NCI-H345 treated with DMSO at 0.1 percent for 48 hours (cell line): ENCODE results near the gene ZNF672.
"Not testable (repeated sequence)": the region's sequence is repeated elsewhere in the genome, so short reads cannot be mapped to it uniquely, and the experiment has no call there.

Source experiments
- DNase-seq: peaks from one replicate; lab custom pipeline; 2025; ENCODE audit not compliant: unreplicated experiment; lab: John Stamatoyannopoulos, UW

The ZNF672 gene

DNA sequence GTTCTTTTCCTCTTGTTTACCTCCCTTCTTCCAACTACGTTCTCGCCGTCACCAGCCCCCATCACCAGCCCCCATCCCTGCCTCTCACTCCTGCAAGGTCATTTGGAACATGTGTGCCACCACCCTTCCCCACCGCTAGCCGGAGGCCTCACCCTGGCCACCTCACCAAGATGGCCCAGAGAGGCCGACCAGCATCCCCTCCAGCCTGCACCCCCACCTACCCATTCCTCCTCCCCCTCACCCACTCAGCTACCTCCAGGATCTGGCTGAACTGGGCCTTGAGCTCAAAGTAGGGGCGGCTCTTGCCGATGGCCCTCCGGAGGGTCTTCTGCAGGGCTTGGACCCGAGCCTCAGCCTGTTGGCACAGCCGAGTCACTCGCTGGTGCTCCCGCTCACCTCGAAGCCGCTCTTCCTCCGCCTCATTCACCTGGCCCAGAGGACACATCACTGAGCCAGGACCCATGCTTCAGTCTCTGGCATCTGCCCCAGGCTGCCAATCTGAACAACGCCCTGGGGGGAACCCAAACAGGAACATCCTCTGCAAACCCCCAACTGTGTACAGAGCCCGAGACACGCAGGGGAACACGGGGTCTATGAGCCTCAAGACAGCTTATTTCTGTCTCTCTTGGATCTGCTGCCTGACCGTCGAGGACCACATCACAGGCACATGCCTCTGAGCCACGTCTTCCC, 25.1 kb upstream of the ZNF672 start:
- no peak for DNase-seq

DNA sequence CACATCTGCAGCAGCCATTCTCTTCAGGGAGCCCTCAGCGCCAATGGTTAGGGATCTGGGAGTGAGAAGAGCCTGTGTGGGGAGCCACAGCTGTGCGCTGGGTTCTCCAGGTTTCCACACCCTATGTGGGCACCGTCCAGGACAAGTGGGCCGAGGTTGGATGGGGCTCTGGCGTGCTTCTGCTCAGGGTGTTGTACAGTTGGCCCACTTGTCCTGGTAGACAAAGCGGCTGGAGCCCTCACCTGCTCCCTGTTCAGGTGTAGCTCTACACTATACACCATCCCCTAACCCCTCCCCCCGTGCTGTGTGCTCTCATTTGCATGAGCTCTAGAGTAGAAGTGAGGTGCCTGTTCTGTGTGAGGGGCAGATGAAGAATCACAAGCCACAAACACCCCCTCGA, 24.5 kb upstream of the ZNF672 start:
- DNase-seq = no peak

DNA sequence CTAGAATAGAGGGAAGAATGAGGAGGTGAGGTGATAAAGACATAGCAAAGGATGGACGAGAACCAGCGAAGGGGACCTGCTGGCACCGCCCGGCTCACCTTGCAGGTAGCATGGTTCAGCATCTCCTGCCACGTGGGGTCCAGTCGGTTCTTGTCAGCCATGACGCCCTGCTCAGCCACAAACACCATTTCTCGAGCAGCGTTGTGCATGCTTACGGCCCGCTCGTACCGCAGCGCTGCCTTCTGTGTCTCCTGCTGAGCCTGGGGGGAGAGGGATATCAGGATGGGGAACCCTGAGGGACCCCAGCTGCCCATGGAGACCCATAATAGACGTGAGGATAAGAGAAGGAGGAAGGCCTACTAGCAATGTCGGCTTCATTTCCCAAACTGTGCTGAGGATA, 23.7 kb upstream of the ZNF672 start:
- no peak for DNase-seq

DNA sequence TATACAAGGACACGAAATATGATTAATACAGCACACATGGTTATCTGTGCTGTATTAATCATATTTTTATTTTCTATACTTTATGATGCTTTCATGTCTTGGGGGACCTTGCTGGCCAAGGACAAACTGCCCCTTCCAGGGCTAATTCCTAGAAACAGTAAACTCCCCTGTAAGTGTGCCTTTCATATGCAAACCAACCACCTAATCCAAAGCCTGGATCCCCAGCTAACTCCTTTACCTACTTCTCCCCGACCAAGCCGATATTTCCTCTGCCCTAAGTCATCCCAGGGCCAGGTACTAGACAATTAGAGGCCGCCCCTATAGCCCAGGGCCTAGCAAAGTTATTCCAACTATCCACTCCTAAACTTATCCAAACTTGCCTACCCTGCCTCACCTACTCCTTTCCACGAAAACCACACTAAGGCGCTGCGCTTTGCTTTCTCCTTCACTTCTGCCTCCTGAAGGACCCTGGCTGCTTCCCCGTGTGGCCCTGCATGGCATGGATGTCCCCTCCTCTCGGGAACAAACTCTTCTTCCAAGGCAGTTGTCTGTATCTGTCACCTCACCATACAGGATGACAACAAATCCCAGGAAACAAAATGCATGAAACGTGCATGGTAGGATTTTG, 22.5 kb upstream of the ZNF672 start:
- no peak for DNase-seq

DNA sequence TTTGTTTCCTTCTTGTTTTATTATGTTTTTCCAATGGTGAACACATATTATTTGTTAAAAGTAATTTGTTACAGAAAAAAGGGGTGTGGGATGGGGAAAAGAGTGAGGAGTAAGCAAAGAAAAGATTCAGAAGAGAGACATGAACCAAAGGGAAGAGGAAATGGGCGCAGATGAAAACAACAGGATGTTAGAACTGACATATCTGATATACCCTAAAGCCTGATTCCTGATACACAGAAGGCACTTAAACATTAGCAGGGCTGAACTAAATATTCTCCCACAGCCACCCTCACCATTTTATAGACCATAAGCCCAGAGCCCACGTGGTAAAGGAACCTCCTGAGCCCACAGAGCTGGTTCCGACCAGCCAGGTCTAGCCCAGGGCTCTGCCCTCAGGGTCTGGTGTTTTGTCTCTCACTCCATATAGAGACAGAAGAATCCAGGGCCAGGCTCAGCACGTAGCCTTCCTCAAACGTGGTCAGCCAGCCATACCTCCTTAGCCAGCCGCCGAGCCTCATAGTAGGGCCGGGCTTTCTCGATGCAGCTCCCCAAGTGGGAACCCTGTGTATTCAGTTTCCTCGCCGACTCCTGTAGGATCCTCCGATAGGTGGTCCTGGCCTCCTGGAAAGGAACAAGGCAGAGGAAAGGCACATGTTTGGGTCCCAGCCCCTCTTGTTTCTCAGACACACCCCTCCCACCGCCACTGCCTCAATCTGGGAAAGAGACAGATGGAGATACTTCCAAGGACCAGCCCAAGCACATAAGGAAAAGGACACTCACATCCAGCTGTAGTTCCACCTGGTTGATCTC, 21.8 kb upstream of the ZNF672 start:
- no peak for DNase-seq

DNA sequence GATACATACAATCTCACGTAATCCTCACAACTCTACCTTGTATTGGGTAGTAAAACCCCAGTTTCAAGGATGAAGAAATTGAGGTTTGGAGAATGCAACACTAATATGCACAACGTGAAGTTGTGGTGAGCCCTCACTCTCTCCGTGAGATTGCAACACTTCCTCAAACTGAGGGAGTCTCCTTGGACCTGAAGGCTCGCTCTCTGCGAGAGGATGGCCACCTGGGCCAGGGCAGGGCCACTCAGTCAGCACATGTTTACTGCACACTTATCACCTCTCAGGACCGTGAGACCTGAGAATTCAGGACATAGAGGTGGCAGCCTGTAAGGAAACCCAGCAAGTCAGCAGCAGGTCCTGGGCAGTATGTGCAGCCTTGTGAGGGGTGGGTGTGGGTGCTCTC, 21.0 kb upstream of the ZNF672 start:
- no peak for DNase-seq

DNA sequence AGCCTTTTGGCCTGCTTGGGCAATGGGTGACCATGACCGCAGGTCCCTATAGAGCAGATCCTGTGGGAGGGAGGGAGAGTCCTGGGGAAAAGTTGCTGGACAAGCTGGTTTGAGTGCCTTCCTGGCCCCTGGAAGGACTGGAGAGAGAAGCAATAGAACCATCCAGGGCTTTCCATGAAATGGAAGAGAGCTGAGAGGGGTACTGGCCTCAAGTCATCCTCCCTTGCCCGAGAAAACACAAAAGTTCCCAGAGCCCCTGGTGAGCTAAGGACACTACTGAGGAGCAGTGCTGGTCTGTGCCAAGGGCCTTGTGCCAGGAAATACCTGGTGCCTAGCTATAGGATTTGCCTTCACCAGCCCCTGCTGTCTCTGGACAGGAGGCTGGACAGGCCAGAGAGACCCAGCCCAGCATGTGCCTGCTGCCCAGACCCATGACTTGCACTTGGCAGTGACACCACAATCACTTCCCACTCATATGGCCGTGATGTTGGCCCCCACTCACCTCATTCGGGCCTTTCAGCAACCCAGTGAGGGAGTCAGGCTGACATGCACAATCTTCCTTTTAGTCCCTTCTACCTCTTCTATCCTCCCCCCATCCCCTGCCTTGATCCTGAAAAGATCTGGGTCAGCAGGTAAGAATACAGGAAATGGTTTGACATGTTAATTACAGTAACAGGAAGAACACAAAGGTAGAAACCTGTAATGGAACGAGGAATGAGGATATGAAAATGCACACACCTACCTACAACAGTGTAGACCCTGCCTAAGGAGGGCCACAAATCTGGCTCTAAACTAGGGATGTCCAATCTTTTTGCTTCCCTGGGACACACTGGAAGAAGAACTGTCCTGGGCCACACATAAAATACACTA, 19.3 kb upstream of the ZNF672 start:
- DNase-seq = no peak

DNA sequence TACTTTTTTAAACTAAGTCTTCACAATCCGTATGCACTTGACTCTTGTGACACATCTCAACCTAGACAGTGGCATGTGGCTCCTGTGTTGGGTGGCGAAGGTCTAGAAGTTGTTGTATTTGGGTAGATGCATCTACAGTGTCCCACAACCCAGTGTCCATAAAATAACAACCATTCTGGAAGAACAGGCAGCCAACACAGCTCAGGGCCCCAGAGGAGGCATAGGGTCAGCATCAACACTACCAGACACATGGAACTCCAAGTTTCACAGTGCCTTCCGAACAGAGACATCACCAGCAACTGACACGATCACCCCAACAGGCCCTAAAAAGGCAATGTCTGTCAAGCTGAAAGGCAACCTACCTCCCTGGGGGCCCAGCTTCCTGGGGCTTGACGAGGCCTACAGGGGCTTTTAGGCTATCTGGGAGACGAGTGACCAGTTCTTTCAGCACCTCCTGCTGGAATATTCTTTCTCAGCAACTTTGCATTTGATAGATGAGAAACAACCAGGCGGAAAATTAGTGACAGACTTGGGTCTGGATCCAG, 17.9 kb upstream of the ZNF672 start:
- no peak for DNase-seq

DNA sequence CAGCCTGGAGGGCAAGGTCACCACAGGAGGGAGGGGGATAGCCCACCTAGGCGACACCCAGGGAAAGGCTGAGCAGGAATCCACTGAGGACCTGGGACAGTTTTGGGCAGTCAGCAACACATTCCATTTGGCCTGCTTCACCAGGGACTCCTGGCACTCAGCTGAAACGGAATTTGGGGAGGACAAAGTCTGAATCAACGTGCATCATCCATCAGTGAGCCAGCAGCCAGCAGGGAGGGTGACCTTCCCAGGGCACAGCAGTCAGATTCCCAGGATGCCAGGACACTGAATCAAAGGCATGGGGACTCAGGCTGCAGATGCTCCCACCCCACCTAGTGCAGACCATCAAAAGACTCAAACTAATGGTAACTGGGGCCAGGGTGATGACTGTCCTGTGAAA, 16.9 kb upstream of the ZNF672 start:
- no peak for DNase-seq

DNA sequence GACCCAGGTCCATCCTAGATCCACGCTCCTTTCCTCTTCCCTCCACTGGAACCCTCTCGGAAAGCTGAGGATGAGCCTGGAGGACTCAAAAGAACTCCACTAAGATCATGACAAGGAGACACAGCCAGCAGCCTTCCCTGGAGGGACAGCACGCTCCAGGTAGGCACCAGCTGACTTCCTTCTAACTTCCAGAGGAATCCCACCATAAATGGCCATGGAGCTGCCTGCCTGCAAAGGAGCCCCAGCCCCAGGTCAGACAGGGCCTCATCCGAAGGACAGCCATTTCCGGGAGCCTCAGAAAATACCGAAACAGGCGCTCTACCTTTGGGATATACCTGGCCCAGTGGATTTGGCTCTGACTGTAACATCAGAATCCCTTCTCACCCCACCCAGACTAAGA, 16.4 kb upstream of the ZNF672 start:
- DNase-seq = no peak

DNA sequence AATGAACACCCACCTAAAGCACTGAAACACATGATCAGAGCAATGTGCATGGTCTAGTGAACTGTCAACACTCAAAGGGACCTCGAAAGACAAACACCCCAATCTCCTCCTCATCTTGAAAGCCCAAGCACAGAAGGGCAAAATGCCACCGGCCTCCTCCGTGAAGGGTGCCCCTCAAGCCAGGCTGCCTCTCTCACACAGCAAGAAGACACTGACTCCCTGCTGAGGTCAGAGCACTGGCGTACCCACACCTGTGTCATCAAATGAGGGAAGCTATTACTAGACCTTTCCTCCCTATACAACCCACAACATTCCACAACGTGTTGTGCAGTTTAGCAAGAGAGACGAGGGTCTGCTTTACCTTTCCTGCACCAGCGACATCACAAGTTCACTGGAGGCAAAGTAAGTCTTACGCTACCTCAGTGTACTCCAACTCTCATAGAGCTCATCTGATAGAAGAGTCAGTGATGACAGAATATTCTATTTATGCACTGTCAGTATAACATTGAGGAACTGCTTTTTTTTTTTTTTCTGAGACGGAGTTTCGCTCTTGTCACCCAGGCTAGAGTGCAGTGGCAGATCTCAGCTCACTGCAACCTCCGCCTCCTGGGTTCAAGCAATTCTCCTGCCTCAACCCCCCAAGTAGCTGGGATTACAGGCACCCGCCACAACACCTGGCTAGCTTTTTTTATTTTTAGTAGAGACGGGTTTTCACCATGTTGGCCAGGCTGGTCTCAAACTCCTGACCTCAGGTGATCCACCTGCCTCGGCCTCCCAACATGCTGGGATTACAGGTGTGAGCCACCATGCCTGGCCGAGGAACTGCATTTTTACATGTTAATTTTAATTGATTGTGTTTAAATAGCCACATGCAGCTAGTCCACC, 15.6 kb upstream of the ZNF672 start:
- DNase-seq = no peak

DNA sequence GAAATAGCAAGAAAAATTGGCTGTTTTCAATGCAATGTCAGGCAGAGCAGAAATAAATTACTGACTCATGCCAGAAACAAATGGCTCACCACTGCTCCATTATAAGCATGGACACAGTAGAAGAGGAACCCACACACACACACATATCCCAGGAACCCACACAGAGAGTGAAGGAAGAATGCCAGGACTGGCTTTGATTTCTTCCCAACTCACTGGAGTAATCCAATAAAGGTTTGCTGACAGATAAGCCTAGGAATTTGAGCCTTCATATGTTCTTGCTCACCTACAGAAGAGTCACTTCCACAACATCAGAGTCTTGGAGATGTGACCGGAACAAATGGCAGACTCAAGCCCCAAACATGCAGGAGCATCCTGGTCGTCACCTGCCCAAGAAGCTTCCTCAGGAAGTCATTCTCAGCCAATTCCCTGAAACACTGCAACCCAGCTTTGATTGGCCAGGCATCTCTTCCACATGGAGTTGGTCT, 14.5 kb upstream of the ZNF672 start:
- no peak for DNase-seq

DNA sequence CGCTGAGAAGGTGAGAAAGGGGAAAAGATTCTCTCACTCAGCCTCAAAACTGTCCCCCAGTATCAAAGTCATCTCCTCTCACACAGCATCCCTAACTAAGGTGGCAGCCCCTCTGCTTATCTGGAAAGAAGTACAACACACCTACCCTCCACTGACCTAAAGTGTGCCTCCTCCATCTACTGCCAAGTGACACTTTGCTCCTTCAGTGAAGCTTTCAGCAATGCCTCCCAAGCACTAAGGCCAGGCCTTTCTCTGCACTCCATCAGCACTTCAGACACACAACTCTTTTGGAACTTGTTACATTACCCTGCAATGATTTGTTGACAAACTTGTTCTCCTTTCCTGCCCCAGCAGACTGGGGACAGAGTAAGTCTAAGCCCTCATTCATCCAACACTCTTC, 13.7 kb upstream of the ZNF672 start:
- no peak for DNase-seq

DNA sequence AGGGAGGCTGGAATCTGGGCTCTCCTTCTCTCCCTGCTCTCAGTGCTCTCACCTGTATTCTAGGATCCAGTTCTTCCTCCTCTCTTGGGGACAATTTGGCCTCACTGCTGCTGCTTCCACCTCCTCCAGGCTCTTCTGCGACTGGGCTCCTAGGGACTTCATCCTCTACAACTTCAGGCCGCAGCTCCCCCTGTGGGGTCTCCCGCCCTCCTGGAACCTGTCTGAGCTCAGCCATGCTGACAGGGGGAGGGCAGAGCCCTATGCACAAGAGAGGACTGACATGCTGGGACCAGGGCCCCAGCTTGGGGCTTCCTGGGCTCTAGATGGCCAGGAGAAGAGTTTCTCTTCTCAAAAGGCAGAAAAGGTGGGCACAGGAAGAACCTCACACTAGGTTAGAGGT, 13.3 kb upstream of the ZNF672 start:
- no peak for DNase-seq

DNA sequence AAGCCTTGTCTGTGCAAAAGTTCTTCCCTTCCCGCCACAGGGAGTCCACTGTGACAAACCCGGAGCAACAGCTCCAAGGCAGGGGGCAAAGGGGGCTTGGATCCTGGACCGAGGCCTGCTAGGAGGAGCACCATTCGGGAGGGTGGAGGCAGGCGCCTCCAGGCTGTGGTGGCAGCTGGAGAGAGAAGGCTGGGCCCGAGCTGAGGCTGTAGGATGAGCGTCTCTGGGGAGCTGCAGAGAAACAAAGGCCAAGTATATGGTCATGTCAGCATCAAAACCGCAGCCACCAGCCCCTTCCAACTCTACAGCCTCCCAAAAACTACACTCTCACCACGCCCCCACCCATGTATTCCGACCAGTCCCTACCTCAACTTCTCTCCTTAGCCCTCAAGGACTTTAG, 12.9 kb upstream of the ZNF672 start:
- DNase-seq = no peak

DNA sequence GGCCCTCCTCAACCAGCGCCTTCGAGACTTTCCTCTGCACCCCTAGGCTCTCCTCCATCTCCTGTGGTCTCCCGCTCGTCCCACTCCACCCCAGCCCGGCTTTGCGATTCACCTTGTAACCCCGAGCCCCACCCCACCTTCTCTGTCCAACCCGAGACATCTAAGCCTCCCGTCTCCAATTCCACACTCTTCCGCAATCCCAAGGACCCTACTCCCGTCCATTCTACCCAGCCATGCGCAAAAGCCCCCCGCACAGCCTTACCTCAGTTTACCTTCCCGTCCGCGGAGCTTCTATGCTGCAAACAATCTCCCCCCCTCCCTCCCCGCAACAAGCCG, 12.5 kb upstream of the ZNF672 start:
- DNase-seq = no peak

DNA sequence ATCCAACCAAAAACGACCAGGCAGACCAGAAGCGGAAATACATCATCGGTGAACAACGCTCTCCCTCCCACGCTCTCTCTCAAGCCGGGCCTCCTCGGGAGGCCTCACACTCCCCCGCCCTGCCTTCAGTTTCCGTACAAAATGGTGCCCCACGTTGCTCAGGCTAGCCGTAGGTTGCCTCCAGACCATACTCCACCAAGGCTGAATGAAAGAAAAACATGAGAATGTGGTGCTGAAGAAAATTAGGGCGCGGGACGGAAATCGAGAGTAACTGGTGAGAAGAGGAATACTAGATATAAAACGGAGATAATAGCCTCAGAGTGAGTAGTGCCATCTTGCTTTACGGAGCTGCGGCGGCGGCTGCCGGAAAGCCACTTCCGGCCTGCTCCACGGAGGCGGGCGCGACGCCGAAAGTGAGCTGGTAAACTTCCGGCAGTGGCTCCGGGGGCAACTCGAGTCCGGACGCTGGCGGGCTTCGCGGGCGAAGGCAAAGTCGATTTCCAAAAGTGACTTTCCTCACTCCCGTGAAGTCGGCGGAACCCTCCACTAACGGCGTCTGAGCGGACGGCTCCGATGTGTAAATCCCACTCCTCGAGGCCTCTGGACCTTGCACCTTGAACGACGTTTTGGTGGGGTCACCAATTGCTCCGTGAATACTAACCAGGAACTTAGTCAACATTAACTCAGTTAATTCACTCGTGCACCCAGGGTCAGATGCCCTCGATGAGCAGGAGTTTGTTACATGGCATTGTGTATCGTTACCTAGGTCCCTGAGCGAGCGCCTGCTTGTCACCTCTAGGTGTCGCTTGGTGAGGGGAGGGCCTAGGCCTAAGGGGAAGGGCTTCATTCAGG, 11.9 kb upstream of the ZNF672 start, which contains the start of gene SH3BP5L:
Gene SH3BP5L, minus strand, starts transcription at position 7 of the 852 bp plus-strand sequence. CDS start 980 bp downstream, outside the sequence.
- peak; percentile 97 for DNase-seq

DNA sequence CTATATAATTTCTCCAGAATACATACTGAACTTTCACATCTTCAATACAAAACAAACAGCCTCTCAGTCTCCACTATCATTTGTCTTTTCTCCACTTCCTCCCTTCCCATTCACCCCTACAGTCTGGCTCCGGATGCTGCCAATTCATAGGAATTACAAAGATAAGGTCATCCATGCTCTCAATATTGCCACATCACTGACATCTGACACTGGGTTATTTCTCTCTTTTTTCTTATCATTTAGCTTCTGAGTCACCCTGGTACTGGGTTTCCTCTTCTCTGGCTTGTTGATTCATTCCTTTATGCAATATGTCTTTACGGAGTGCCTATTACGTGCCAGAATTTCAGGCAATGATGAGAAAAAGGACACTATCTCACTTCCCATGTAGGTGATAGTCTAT, 9.2 kb upstream of the ZNF672 start:
- DNase-seq = no peak

DNA sequence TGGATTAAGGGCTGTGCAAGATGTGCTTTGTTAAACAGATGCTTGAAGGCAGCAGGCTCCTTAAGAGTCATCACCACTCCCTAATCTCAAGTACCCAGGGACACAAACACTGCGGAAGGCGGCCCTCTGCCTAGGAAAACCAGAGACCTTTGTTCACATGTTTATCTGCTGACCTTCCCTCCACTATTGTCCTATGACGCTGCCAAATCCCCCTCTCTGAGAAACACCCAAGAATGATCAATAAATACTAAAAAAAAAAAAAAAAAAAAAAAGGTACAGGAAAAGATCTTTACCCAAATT, 7.4 kb upstream of the ZNF672 start:
- not testable (repeated sequence) for DNase-seq
